ENCODE results near the gene DACH1. TPM values are rescaled to one million over a fixed set of nuclear protein-coding genes. Genes with fewer than 3 reads are reported as not detected.

The DACH1 gene
- total RNA-seq, 1 experiment from 2014 or later: 0.11 TPM

GRCh38 chr13:71459708-71460107 lies 407.3 kb downstream of the DACH1 start:
- intact Hi-C loops (cut with micrococcal nuclease; ENCODE audit: unreplicated experiment): no loop called here
- BruUV-seq (replicated peaks): no TSS peak
- POLR2A ChIA-PET (ENCODE audit: low non-redundant PET): no interaction called here

GRCh38 chr13:71457645-71458044 lies 409.4 kb downstream of the DACH1 start:
- DNase-seq (ENCODE audit: low spot score): no peak
- H3K4me1 ChIP-seq (ENCODE audit: insufficient read depth, low read length, poor library complexity, severe bottlenecking): peaks cover under 1% of the 10 kb centered on the region
- no peaks in the 10 kb centered on the region for H3K27me3 ChIP-seq (replicated peaks; ENCODE audit: insufficient read depth, low read depth, low read length, poor library complexity)
- intact Hi-C loops (cut with micrococcal nuclease; ENCODE audit: unreplicated experiment): no loop called here
- no peak overlapping the region for H3K4me3 ChIP-seq (ENCODE audit: low read depth, low read length, poor library complexity, severe bottlenecking)
- no peaks in the 10 kb centered on the region for H3K9me3 ChIP-seq (ENCODE audit: low read depth, low read length, poor library complexity, severe bottlenecking)
- TF ChIP-seq EZH2 (IDR thresholded peaks at IDR 0.05; ENCODE audit: borderline replicate concordance, low read depth, low read length, poor library complexity, severe bottlenecking) (no peak), CTCF (conservative IDR thresholded peaks at IDR 0.05; ENCODE audit: low read depth, low read length) (no peak)
- CTCF ChIA-PET: no interaction called here
- no peak overlapping the region for H3K27ac ChIP-seq (ENCODE audit: low read depth, low read length, poor library complexity, severe bottlenecking)
- POLR2A ChIA-PET (ENCODE audit: low non-redundant PET): no interaction called here
- no peaks in the 10 kb centered on the region for H3K36me3 ChIP-seq (ENCODE audit: insufficient read depth, low read length, poor library complexity, severe bottlenecking)
- no TSS peak for BruUV-seq (replicated peaks)

More at GRCh38 chr13:71459708-71460107, 407.3 kb downstream of the DACH1 start:
- H3K36me3 ChIP-seq (ENCODE audit: insufficient read depth, low read length, poor library complexity, severe bottlenecking): no peaks in the 10 kb centered on the region
- no peak overlapping the region for H3K4me3 ChIP-seq (ENCODE audit: low read depth, low read length, poor library complexity, severe bottlenecking)
- DNase-seq (ENCODE audit: low spot score): no peak
- no peaks in the 10 kb centered on the region for H3K27me3 ChIP-seq (replicated peaks; ENCODE audit: insufficient read depth, low read depth, low read length, poor library complexity)
- TF ChIP-seq EZH2 (IDR thresholded peaks at IDR 0.05; ENCODE audit: borderline replicate concordance, low read depth, low read length, poor library complexity, severe bottlenecking): no peak
- TF ChIP-seq CTCF (conservative IDR thresholded peaks at IDR 0.05; ENCODE audit: low read depth, low read length): no peak
- H3K9me3 ChIP-seq (ENCODE audit: low read depth, low read length, poor library complexity, severe bottlenecking): no peaks in the 10 kb centered on the region
- H3K27ac ChIP-seq (ENCODE audit: low read depth, low read length, poor library complexity, severe bottlenecking): no peak overlapping the region
- CTCF ChIA-PET: no interaction called here
- H3K4me1 ChIP-seq (ENCODE audit: insufficient read depth, low read length, poor library complexity, severe bottlenecking): peaks cover 12% of the 10 kb centered on the region

- no peak for DNase-seq (ENCODE audit: low spot score)
- Histone ChIP-seq H3K9me3 (ENCODE audit: low read depth, low read length, poor library complexity, severe bottlenecking) (no peaks in the 10 kb centered on the region), H3K4me1 (ENCODE audit: insufficient read depth, low read length, poor library complexity, severe bottlenecking) (no peaks in the 10 kb centered on the region), H3K27ac (ENCODE audit: low read depth, low read length, poor library complexity, severe bottlenecking) (no peak overlapping the region), H3K27me3 (replicated peaks; ENCODE audit: insufficient read depth, low read depth, low read length, poor library complexity) (no peaks in the 10 kb centered on the region), H3K4me3 (ENCODE audit: low read depth, low read length, poor library complexity, severe bottlenecking) (no peak overlapping the region), H3K36me3 (ENCODE audit: insufficient read depth, low read length, poor library complexity, severe bottlenecking) (no peaks in the 10 kb centered on the region)
- TF ChIP-seq EZH2 (IDR thresholded peaks at IDR 0.05; ENCODE audit: borderline replicate concordance, low read depth, low read length, poor library complexity, severe bottlenecking) (no peak), CTCF (conservative IDR thresholded peaks at IDR 0.05; ENCODE audit: low read depth, low read length) (no peak)
- BruUV-seq (replicated peaks): no TSS peak
- ChIA-PET POLR2A (ENCODE audit: low non-redundant PET) (interaction anchor here (0.6 kb wide), 1 partner anchor 26 kb away, joined by 4 read pairs; no protein-coding TSS in a partner anchor), CTCF (no interaction called here)
- intact Hi-C loops (cut with micrococcal nuclease; ENCODE audit: unreplicated experiment): no loop called here
Observed at GRCh38 chr13:71456136-71456535, 410.9 kb downstream of the DACH1 start.
